GM21381 (cell line): ENCODE data around the gene HOXD1.

Experiments used
- ATAC-seq: cut with Tn5 transposase; IDR thresholded peaks from one replicate; pipeline ENCODE4 v1.9.1; 2021; ENCODE audit warnings: mild to moderate bottlenecking, moderate library complexity; ENCODE audit not compliant: unreplicated experiment

Gene HOXD1

GRCh38 chr2:176164611-176165369, 23.7 kb upstream of the HOXD1 start:
- no peak for ATAC-seq

GRCh38 chr2:176165370-176166050, 23.0 kb upstream of the HOXD1 start:
- ATAC-seq = no peak

GRCh38 chr2:176166272-176166671, 22.2 kb upstream of the HOXD1 start:
- ATAC-seq = no peak

- no peak for ATAC-seq
Observed at GRCh38 chr2:176167398-176167797, 21.1 kb upstream of the HOXD1 start.

GRCh38 chr2:176169181-176169580, 19.3 kb upstream of the HOXD1 start:
- no peak for ATAC-seq

DNA sequence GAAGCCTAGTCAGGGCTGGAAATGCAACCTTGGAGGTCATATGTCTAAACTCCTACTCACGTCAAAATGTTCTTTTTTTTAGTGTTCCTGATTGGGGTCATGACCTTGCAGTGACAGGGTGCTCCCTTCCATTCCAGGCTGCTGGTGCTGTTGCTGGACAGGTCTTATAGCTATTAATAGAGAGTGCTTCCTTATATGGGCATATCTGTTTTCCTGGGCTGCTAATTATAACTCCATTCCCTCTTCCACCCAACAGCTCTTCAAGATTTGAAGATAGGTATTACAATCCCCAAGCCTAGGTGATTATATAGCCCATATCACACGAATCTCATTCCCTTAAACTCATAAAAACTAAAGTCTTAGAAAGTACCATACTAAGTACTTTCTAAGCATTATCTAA, 18.8 kb upstream of the HOXD1 start:
- no peak for ATAC-seq

- no peak for ATAC-seq
Observed at GRCh38 chr2:176170602-176171305, 17.7 kb upstream of the HOXD1 start.

DNA sequence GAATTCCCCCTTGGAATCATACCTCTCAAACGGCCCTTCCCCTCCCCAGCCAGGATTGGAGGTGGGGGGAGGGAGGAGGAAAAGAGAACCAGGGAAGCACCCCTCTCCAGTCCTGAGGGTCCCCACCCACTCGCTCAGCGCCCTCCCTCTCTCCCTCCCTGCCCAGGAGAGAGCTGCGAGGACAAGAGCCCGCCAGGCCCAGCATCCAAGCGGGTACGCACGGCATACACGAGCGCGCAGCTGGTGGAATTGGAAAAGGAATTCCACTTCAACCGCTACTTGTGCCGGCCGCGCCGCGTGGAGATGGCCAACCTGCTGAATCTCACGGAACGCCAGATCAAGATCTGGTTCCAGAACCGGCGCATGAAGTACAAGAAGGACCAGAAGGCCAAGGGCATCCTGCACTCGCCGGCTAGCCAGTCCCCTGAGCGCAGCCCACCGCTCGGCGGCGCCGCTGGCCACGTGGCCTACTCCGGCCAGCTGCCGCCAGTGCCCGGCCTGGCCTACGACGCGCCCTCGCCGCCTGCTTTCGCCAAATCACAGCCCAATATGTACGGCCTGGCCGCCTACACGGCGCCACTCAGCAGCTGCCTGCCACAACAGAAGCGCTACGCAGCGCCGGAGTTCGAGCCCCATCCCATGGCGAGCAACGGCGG, 17.0 kb upstream of the HOXD1 start:
- ATAC-seq = no peak

DNA sequence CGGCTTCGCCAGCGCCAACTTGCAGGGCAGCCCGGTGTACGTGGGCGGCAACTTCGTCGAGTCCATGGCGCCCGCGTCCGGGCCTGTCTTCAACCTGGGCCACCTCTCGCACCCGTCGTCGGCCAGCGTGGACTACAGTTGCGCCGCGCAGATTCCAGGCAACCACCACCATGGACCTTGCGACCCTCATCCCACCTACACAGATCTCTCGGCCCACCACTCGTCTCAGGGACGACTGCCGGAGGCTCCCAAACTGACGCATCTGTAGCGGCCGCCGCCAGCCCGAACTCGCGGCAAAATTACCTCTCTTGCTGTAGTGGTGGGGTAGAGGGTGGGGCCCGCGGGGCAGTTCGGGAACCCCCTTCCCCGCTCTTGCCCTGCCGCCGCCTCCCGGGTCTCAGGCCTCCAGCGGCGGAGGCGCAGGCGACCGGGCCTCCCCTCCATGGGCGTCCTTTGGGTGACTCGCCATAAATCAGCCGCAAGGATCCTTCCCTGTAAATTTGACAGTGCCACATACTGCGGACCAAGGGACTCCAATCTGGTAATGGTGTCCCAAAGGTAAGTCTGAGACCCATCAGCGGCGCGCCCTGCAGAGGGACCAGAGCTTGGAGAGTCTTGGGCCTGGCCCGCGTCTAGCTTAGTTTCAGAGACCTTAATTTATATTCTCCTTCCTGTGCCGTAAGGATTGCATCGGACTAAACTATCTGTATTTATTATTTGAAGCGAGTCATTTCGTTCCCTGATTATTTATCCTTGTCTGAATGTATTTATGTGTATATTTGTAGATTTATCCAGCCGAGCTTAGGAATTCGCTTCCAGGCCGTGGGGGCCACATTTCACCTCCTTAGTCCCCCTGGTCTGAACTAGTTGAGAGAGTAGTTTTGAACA, 16.2 kb upstream of the HOXD1 start:
- ATAC-seq = no peak

DNA sequence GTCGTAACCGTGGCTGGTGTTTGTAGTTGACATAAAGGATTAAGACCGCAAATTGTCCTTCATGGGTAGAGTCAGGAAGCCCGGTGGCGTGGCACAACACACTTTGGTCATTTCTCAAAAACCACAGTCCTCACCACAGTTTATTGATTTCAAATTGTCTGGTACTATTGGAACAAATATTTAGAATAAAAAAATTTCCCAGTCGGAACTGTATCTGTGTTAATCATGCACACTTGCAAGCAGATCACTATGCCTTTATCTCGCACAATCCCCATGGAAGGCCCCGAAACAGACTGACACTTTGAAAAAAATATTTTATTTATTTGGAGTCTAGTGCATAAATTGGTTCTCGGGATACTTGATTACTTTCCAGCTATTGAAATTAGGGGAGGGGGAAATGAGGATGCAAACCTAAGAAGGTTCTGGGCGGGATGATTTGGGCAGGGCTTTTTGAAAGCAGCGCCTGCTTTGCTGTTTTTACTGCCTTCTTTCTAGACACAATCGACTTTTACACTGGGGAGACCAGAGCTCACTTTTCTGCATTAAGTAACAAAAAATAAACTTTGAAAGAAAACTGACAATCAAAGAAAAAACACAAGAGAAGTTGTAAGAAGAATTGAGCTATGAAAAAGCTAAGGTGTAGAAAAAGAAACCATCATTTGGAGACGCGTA, 15.4 kb upstream of the HOXD1 start:
- no peak for ATAC-seq

DNA sequence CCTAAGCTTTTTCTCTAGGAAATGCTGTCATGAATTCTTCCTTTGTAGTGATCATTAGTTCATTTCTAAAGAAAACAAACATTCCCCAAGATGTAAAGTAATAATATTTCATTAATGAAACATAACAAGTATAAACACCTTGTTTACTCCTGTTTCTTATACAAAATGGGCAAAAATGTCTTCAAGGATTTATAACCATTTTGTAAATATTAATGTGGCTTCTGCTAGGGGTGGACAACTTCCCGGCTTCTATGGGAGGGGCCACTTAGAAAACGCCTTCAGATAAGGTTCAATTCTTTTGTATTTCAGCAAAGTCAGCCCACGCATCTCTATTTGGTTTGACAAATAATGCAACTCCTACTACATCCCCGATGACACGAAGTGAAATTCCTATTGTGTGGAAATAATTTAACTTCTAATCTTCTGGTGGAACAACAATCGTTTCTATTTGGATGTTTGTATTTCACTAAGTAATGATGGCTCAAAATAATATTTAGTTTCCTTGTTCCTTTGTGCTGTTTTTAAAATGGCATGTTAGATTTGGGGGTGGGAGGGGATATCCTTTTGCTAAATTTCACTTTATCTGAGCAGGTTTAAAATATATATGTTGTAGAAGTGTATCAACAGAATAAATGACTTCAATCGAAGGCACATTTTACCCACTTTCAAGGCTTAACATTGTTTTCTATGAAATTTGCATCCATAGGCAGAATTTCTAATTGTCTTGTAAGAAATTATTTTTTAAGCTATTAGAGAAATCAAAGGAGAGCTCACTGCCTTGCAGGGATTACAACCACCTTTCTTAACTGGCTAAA, 14.7 kb upstream of the HOXD1 start:
- no peak for ATAC-seq

GRCh38 chr2:176174382-176174823, 14.1 kb upstream of the HOXD1 start:
- no peak for ATAC-seq

GRCh38 chr2:176174824-176175708, 13.4 kb upstream of the HOXD1 start:
- ATAC-seq = no peak

DNA sequence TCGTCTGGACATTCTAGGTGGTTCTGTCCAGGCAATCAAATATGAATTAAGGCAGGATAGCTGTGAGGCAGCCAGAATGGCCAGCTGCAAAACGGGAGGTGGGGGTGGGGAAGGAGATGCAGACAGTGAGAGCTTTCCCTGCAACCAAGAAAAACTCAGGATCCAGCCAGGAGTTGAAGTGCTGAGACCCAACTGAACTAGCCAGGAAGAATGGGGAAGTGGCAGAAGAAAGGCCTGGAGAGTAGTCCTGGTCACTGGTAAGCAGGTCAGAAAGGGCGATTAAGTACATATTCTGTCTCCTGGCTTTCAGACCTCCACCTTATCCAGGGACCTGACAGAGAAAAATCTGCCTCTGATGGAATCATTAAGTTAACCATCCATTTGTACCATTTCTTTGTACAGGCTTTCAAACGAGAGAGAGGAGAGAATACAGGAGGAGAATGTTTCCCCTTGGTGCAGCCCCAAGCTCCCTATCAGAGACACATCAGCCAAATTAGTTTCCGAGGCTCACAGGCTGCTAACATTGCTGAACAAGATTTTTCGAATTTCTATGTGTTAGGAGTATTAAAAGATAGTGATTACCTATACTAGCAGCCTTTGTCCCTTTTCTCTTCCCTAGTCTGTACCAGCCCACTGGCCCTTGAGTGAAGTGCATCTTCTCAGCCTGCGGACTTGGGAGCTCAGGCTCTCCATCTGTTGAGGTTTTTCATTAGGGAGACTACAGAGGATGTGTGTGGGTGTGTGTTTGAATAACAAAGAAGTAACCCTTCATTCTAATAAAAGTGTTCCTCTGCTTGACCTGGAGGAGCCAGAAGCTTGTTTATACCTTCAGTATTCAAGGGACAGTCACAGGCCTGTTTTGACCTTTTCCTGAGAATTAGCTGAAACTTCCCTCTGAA, 12.5 kb upstream of the HOXD1 start:
- no peak for ATAC-seq

GRCh38 chr2:176177580-176178037, 10.9 kb upstream of the HOXD1 start:
- ATAC-seq = no peak

- no peak for ATAC-seq
Observed at GRCh38 chr2:176178038-176178756, 10.3 kb upstream of the HOXD1 start.
